ENCODE measurements around the gene ZBTB16. TPM values are rescaled to one million over a fixed set of nuclear protein-coding genes. Genes with fewer than 3 reads are reported as not detected.

The ZBTB16 gene
- polyA plus RNA-seq, 1 experiment: not detected

GRCh38 chr11:114116357-114116756 lies 56.8 kb downstream of the ZBTB16 start:
- no peaks in the 10 kb centered on the region for H3K36me3 ChIP-seq (ENCODE audit: control insufficient read depth, insufficient read depth, low read length)
- H3K27me3 ChIP-seq (ENCODE audit: control insufficient read depth, insufficient read depth, low read length): peaks cover 8% of the 10 kb centered on the region
- ChIA-PET POLR2A (no interaction called here), CTCF (no interaction called here)
- TF ChIP-seq, protein P1, sequence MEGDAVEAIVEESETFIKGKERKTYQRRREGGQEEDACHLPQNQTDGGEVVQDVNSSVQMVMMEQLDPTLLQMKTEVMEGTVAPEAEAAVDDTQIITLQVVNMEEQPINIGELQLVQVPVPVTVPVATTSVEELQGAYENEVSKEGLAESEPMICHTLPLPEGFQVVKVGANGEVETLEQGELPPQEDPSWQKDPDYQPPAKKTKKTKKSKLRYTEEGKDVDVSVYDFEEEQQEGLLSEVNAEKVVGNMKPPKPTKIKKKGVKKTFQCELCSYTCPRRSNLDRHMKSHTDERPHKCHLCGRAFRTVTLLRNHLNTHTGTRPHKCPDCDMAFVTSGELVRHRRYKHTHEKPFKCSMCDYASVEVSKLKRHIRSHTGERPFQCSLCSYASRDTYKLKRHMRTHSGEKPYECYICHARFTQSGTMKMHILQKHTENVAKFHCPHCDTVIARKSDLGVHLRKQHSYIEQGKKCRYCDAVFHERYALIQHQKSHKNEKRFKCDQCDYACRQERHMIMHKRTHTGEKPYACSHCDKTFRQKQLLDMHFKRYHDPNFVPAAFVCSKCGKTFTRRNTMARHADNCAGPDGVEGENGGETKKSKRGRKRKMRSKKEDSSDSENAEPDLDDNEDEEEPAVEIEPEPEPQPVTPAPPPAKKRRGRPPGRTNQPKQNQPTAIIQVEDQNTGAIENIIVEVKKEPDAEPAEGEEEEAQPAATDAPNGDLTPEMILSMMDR (IDR thresholded peaks at IDR 0.05; ENCODE audit: insufficient read depth, low read depth, low read length): no peak
- no peak for DNase-seq (ENCODE audit: low read depth)
- H3K4me3 ChIP-seq (ENCODE audit: low read depth, low read length): no peak overlapping the region

GRCh38 chr11:114116800-114117199 lies 57.3 kb downstream of the ZBTB16 start:
- Histone ChIP-seq H3K36me3 (ENCODE audit: control insufficient read depth, insufficient read depth, low read length) (no peaks in the 10 kb centered on the region), H3K4me3 (ENCODE audit: low read depth, low read length) (no peak overlapping the region), H3K27me3 (ENCODE audit: control insufficient read depth, insufficient read depth, low read length) (peaks cover 4% of the 10 kb centered on the region)
- TF ChIP-seq, protein P1 (IDR thresholded peaks at IDR 0.05; ENCODE audit: insufficient read depth, low read depth, low read length): no peak
- ChIA-PET CTCF (no interaction called here), POLR2A (no interaction called here)
- no peak for DNase-seq (ENCODE audit: low read depth)

- CTCF ChIA-PET: no interaction called here
- TF ChIP-seq, protein P1 (IDR thresholded peaks at IDR 0.05; ENCODE audit: insufficient read depth, low read depth, low read length): no peak
Measured at GRCh38 chr11:114120606-114121005, 61.1 kb downstream of the ZBTB16 start.

GRCh38 chr11:114121138-114121537 lies 61.6 kb downstream of the ZBTB16 start:
- POLR2A ChIA-PET: no interaction called here
- TF ChIP-seq, protein P1 (IDR thresholded peaks at IDR 0.05; ENCODE audit: insufficient read depth, low read depth, low read length): no peak
- peaks cover 7% of the 10 kb centered on the region; the same call in 1 of the 2 replicates for H3K27me3 ChIP-seq (ENCODE audit: control insufficient read depth, insufficient read depth, low read length)
- CTCF ChIA-PET: no interaction called here
- H3K36me3 ChIP-seq (ENCODE audit: control insufficient read depth, insufficient read depth, low read length): no peaks in the 10 kb centered on the region
- H3K4me3 ChIP-seq (ENCODE audit: low read depth, low read length): no peak overlapping the region
- DNase-seq (ENCODE audit: low read depth): no peak

More at GRCh38 chr11:114120606-114121005, 61.1 kb downstream of the ZBTB16 start:
- no peaks in the 10 kb centered on the region for H3K36me3 ChIP-seq (ENCODE audit: control insufficient read depth, insufficient read depth, low read length)
- POLR2A ChIA-PET: no interaction called here
- no peak overlapping the region for H3K4me3 ChIP-seq (ENCODE audit: low read depth, low read length)
- DNase-seq (ENCODE audit: low read depth): no peak
- H3K27me3 ChIP-seq (ENCODE audit: control insufficient read depth, insufficient read depth, low read length): peaks cover 4% of the 10 kb centered on the region

DNA sequence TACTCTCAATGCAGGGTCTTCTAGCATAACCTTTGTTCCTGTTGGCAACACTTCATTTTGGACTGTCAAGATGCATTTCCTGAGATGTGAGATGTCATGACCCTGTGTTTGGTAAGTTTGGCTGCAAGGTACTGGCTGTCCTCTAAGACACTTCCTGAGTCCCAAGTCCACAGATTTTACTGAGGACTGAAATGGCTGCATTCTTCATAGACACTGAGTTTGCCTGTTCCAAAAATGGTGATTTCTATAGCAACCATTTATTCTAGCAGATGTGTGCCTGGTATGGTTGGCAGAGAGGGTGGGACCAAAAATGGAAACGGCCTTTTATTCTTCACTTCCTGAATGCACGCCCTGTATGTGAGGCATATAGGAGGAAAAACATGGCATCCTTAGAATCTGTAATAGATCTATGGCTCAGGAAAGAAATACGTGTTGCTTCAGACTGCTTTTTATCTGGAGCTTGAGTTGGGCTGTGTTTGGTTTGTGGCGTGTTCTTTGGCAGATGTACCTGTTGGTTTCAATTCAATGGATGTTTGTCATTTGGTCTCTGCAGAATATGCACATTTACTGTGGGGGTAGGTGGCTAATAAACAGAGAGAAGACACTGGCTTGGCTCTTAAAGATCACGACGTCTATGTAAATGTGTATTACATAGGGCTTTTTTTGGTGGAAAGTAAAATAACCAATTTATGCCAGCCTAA lies 62.4 kb downstream of the ZBTB16 start:
- no peak overlapping the region for H3K4me3 ChIP-seq (ENCODE audit: low read depth, low read length)
- ChIA-PET POLR2A (no interaction called here), CTCF (no interaction called here)
- H3K36me3 ChIP-seq (ENCODE audit: control insufficient read depth, insufficient read depth, low read length): no peaks in the 10 kb centered on the region
- peaks cover 8% of the 10 kb centered on the region; the same call in 1 of the 2 replicates for H3K27me3 ChIP-seq (ENCODE audit: control insufficient read depth, insufficient read depth, low read length)
- no peak for DNase-seq (ENCODE audit: low read depth)
- TF ChIP-seq, protein P1 (IDR thresholded peaks at IDR 0.05; ENCODE audit: insufficient read depth, low read depth, low read length): no peak
